Measurements from ENCODE around the gene IDI1. TPM values are rescaled to one million over a fixed set of nuclear protein-coding genes. Genes with fewer than 3 reads are reported as not detected.

The IDI1 gene
- total RNA-seq, 1 experiment from 2014 or later: 44.7 TPM

GRCh38 chr10:1094112-1095057 lies 45.5 kb upstream of the IDI1 start:
- WGBS (ENCODE audit: extremely low coverage, insufficient read length, low lambda C conversion rate): 97% methylated on average over 3 of the region's 15 CpGs
- Histone ChIP-seq H3T11ph (ENCODE audit: low read length) (no peak overlapping the region), H3K56ac (ENCODE audit: insufficient read length, low read depth, low read length) (no peak overlapping the region), H3K9ac (ENCODE audit: extremely low read depth, insufficient read length, low read length) (no peak overlapping the region), H3K18ac (ENCODE audit: insufficient read length, low read depth, low read length) (no peak overlapping the region), H3K79me1 (ENCODE audit: insufficient read depth, low read depth, low read length, poor library complexity, severe bottlenecking) (no peaks in the 10 kb centered on the region), H2AK5ac (ENCODE audit: insufficient read length, low read length) (no peak overlapping the region), H4K20me1 (ENCODE audit: control insufficient read depth, insufficient read depth, insufficient read length) (no peaks in the 10 kb centered on the region), H3K4ac (ENCODE audit: low read depth, low read length) (no peak overlapping the region), H2AFZ (ENCODE audit: low read length) (no peak overlapping the region), H2BK120ac (ENCODE audit: low read depth, low read length, poor library complexity, severe bottlenecking) (no peak overlapping the region), H3K4me1 (ENCODE audit: insufficient read depth, low read length) (no peaks in the 10 kb centered on the region), H3K23ac (ENCODE audit: insufficient read length, low read depth, low read length) (no peak overlapping the region), H3K27ac (ENCODE audit: insufficient read length, low read depth, low read length) (no peak overlapping the region), H2BK20ac (ENCODE audit: low read depth, low read length, poor library complexity, severe bottlenecking) (no peak overlapping the region), H2BK12ac (ENCODE audit: insufficient read length, low read depth, low read length) (no peak overlapping the region), H4K91ac (ENCODE audit: insufficient read length, low read depth, low read length) (no peak overlapping the region), H4K5ac (ENCODE audit: insufficient read length, low read depth, low read length) (no peak overlapping the region), H3K23me2 (ENCODE audit: insufficient read length, low read depth, low read length, poor library complexity, severe bottlenecking) (no peaks in the 10 kb centered on the region), H3K79me2 (ENCODE audit: insufficient read depth, low read length) (0 out of 2 replicates have a peak, but pooled peaks cover 1% of the 10 kb centered on the region), H2BK15ac (ENCODE audit: low read depth, low read length) (no peak overlapping the region), H4K8ac (replicated peaks; ENCODE audit: insufficient read length, low read depth, low read length) (no peak overlapping the region), H2BK5ac (ENCODE audit: insufficient read length, low read length) (no peak overlapping the region), H3K9me3 (ENCODE audit: control insufficient read depth, low read depth, low read length) (no peaks in the 10 kb centered on the region), H3K27me3 (ENCODE audit: insufficient read depth, low read length) (no peaks in the 10 kb centered on the region), H3K14ac (ENCODE audit: insufficient read depth, low read length) (no peak overlapping the region), H3K4me2 (ENCODE audit: insufficient read depth, insufficient read length, low read length) (no peak overlapping the region)
- DNase-seq: no peak
- TF ChIP-seq CTCF (conservative IDR thresholded peaks at IDR 0.05): no peak
- H3K9me3 Mint-ChIP-seq: no peaks in the 10 kb centered on the region
- H3K27me3 Mint-ChIP-seq (ENCODE audit: low read depth): no peaks in the 10 kb centered on the region
- H3K4me1 Mint-ChIP-seq: no peaks in the 10 kb centered on the region
- no peak overlapping the region for H3K4me3 Mint-ChIP-seq
- peaks cover 12 to 24% (median 16%) of the 10 kb centered on the region in 3 experiments; a peak in 6 of 7 replicates for H3K36me3 Mint-ChIP-seq (ENCODE audit: insufficient read depth in 1 of 3, low read depth in 3 of 3)
- no peak overlapping the region; a peak in 1 of 7 replicates for H3K27ac Mint-ChIP-seq

Data from H9 (cell line).